Kidney epithelial cell (primary cell): Measurements from ENCODE around the gene TMEM179. TPM values are rescaled to one million over a fixed set of nuclear protein-coding genes. Genes with fewer than 3 reads are reported as not detected.

Experiments
- DNase-seq: peaks from one replicate; pipeline ENCODE4 v3.0.0-alpha.2; 2010; ENCODE audit warnings: low read depth
- H3K27me3 ChIP-seq: 2 replicates; pipeline ENCODE4 v1.6.0; 2011; ENCODE audit warnings: low read length; ENCODE audit not compliant: control insufficient read depth, insufficient read depth
- H3K36me3 ChIP-seq: 2 replicates; pipeline ENCODE4 v1.5.1; 2011; ENCODE audit warnings: low read length; ENCODE audit not compliant: control insufficient read depth, insufficient read depth
- H3K4me3 ChIP-seq: 2 replicates; pipeline ENCODE4 v1.5.1; 2011; ENCODE audit warnings: low read depth, mild to moderate bottlenecking, control low read depth, low read length
- CTCF ChIP-seq: IDR thresholded peaks from 2 replicates; pipeline ENCODE4 v1.5.1; 2011; ENCODE audit warnings: mild to moderate bottlenecking, moderate library complexity, low read length, control low read depth, inconsistent platforms; ENCODE audit not compliant: insufficient read depth, poor library complexity, severe bottlenecking
- total RNA-seq: library from RNA; depleted of rRNA; stranded (reverse); fragments of >200 nt; gene quantifications from 2 replicates; pipeline ENCODE4 v1.2.3, GENCODE V29; 2015

The TMEM179 gene
- total RNA-seq, 1 donor from 2014 or later: not detected

DNA sequence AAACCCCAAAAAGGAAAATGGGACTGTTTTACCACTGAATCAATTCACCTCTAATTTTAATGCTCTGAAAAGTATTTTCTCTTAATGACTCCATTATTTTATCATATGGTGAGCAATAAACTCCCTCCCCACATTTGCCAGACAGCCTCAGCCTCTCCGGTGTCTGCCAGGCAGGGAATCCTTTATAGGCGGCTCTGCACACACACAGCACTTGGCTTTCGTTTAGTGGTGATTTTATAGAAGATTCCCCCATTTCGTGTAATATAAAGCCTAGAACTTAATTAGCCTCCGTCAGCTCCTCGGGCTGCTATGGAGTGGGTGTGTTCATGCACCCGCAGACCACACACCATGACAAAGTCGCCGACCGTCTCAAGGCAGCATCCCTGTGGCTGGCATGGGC is 35.1 kb downstream of the TMEM179 start:
- peaks cover 47% of the 10 kb centered on the region for H3K27me3 ChIP-seq
- H3K36me3 ChIP-seq: no peaks in the 10 kb centered on the region
- no peak for TF ChIP-seq CTCF
- DNase-seq: no peak
- no peak overlapping the region for H3K4me3 ChIP-seq

GRCh38 chr14:104568620-104569019 is 36.0 kb downstream of the TMEM179 start:
- H3K4me3 ChIP-seq: no peak overlapping the region
- TF ChIP-seq CTCF: no peak
- H3K27me3 ChIP-seq: peaks cover 54% of the 10 kb centered on the region
- DNase-seq: no peak
- no peaks in the 10 kb centered on the region for H3K36me3 ChIP-seq

DNA sequence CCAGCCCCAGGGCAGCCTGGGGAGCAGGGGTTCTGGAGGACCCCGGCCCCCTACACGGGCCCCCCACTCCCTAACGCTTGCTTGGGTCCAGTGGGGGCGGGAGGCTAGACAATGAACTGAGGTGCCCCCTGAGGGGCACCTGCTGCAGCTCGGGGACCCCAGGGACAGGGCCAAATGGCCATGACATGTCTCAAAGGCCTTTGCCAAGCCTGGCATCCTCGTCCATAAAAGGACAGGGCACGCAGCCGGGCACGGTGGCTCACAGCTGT is 36.7 kb downstream of the TMEM179 start:
- no peak for DNase-seq
- TF ChIP-seq CTCF: no peak
- Histone ChIP-seq H3K4me3 (no peak overlapping the region), H3K27me3 (peaks cover 61% of the 10 kb centered on the region), H3K36me3 (no peaks in the 10 kb centered on the region)

- DNase-seq: no peak
- no peak for TF ChIP-seq CTCF
- H3K27me3 ChIP-seq: peaks cover 65% of the 10 kb centered on the region
- H3K36me3 ChIP-seq: no peaks in the 10 kb centered on the region
- H3K4me3 ChIP-seq: no peak overlapping the region
Measured at GRCh38 chr14:104567141-104567956, 37.2 kb downstream of the TMEM179 start.

DNA sequence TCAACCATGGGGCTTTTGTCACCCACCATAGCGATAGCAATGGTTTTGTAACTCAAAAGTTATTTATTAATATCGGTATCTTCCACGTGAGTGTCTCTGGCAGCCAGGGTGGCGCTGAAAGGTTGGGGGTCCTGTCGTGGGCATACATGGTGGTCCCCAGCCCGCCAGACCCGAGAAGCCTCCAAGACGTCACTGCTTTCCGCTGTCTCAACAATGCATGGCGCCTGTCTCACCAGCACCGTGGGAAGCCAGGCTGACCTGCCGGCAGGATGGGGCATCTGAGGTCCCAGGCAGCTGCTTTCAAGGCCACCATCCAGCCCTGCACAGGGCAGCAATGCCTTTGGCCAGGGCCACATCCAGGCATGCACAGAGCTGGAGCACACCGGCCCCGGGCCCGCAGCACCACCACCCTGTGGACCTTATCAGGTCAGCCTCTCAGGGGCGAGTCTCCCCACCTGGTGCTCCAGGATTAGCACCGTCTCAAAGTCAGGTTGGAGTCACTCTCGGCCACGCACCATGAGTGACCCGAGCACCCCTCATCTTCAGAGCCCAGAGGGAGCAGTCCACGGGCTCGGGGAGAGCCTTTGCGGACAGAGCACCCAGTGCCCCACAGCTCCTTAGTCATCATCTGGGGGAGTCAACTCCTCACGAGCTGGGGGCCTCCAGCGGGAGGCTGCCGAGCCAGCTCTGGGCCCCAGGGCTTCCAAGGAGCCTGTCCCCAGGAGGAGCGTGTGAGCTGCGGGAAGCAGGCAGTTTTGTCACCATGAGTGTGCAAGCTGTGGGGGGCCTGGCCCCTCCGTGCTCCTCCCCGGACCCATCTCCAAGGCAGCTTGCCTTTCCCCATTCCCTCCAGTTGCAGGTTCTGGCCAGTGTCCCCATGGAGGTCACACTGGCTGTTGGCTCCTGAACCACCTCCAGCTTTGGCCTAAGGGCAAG is 39.6 kb downstream of the TMEM179 start:
- Histone ChIP-seq H3K27me3 (peaks cover 69% of the 10 kb centered on the region), H3K36me3 (no peaks in the 10 kb centered on the region), H3K4me3 (no peak overlapping the region)
- DNase-seq: no peak
- no peak for TF ChIP-seq CTCF
